Subcutaneous preadipocyte (primary cell): ENCODE measurements around the gene TMEM14C. TPM values are rescaled to one million over a fixed set of nuclear protein-coding genes. Genes with fewer than 3 reads are reported as not detected.

ENCODE experiments used
- small RNA-seq: library from RNA; depleted of rRNA; stranded (forward); fragments of <200 nt; gene quantifications from one replicate; pipeline ENCODE3, GENCODE V24; 2012
- total RNA-seq: library from RNA; depleted of rRNA; stranded (reverse); fragments of >200 nt; gene quantifications from 2 replicates; pipeline ENCODE4 v1.2.3, GENCODE V29; 2012

TMEM14C gene
- total RNA-seq, result 84.6 and 101 TPM in 2 replicates

GRCh38 chr6:10722820-10723566 is at the start of gene TMEM14C:
TMEM14C (plus strand) TSS chr6:10723070; CDS start chr6:10724614, 1,544 bp downstream.

GRCh38 chr6:10694302-10695085 is 28.4 kb upstream of the TMEM14C start, which contains the start of the genes C6orf52 and PAK1IP1:
C6orf52 (minus strand) TSS chr6:10694616; CDS start chr6:10687550, 7,066 bp downstream.
PAK1IP1 (plus strand) TSS chr6:10694972; CDS start chr6:10694986, 14 bp downstream.

GRCh38 chr6:10747251-10747972 is 24.5 kb downstream of the TMEM14C start, which contains the start of gene TMEM14B:
TMEM14B (plus strand) TSS chr6:10747805; CDS start chr6:10749246, 1,441 bp downstream.

Small RNA genes within 50 kb of the gene (small RNA-seq; reads per million reads assigned to genes)
- gene RF00019 (not detected), gene RNA5SP203 (not detected)

Other genes starting within 250 kb of the TMEM14C start
- gene GCNT2, start 201.7 kb upstream of the TMEM14C start, total RNA-seq, result not detected in 2 replicates
- gene C6orf52, start 28.5 kb upstream of the TMEM14C start, total RNA-seq, result 0.59 and 1.1 TPM in 2 replicates
- gene PAK1IP1, start 28.1 kb upstream of the TMEM14C start, total RNA-seq, result 22.0 and 26.4 TPM in 2 replicates
- gene TMEM14B, start 24.7 kb downstream of the TMEM14C start, total RNA-seq, result 61.7 and 68.0 TPM in 2 replicates
- not detected in 2 replicates for gene MAK, start 115.5 kb downstream of the TMEM14C start, total RNA-seq
- gene GCM2, start 159.0 kb downstream of the TMEM14C start, total RNA-seq, result not detected in 2 replicates
- gene SYCP2L, start 164.0 kb downstream of the TMEM14C start, total RNA-seq, result under 0.01 TPM in 1 of 2 replicates, not detected in the other